H1 (cell line): ENCODE results near the gene ATR. TPM values are rescaled to one million over a fixed set of nuclear protein-coding genes. Genes with fewer than 3 reads are reported as not detected.

Experiments used
- CTCF ChIA-PET: fragments of 300-600 bp; sonication (Branson Sonifier 250); formaldehyde crosslinking; loops from one replicate; lab custom pipeline; 2021; ENCODE audit not compliant: partially characterized antibody; lab: Charles Lee
- POLR2A ChIA-PET: fragments of 300-600 bp; sonication (Branson Sonifier 250); formaldehyde crosslinking; loops from one replicate; lab custom pipeline; 2021; ENCODE audit warnings: inconsistent platforms; ENCODE audit not compliant: partially characterized antibody; lab: Charles Lee
- DNase-seq, 2 experiments: peaks; one replicate each; pipeline versions ENCODE4 v3.0.0 to v3.0.0-alpha.2; 2010 to 2022; ENCODE audit warnings: low spot score in 2 of 2, low read depth in 1 of 2, mixed read lengths in 1 of 2
- FAIRE-seq: peaks from 2 replicates; lab custom pipeline; 2011; peaks lifted over from hg19 to GRCh38; lab: Jason Lieb, UNC
- H2AFZ ChIP-seq: 2 replicates; pipeline ENCODE4 v1.8.1; 2012; ENCODE audit warnings: low read length, inconsistent platforms
- H2AK5ac ChIP-seq: 2 replicates; pipeline ENCODE4 v1.6.1; 2013; ENCODE audit warnings: low read depth, low read length
- H2BK120ac ChIP-seq: replicated peaks from 2 replicates; pipeline ENCODE3; 2013; ENCODE audit warnings: low read depth, low read length, inconsistent platforms
- H2BK12ac ChIP-seq: 2 replicates; pipeline ENCODE4 v1.6.1; 2013; ENCODE audit warnings: low read depth, low read length
- H2BK15ac ChIP-seq: 2 replicates; pipeline ENCODE4 v1.6.1; 2013; ENCODE audit warnings: low read length
- H2BK20ac ChIP-seq: 2 replicates; pipeline ENCODE4 v1.6.1; 2013; ENCODE audit warnings: low read length
- H2BK5ac ChIP-seq: 2 replicates; pipeline ENCODE4 v1.6.1; 2013; ENCODE audit warnings: low read depth, low read length
- H3K14ac ChIP-seq: 2 replicates; pipeline ENCODE4 v1.6.1; 2013; ENCODE audit warnings: inconsistent platforms; ENCODE audit not compliant: insufficient read length
- H3K18ac ChIP-seq: 2 replicates; pipeline ENCODE4 v1.6.1; 2013; ENCODE audit warnings: low read length; ENCODE audit errors: extremely low read depth
- H3K23ac ChIP-seq: 2 replicates; pipeline ENCODE4 v1.6.1; 2013; ENCODE audit warnings: inconsistent platforms; ENCODE audit not compliant: insufficient read length
- H3K23me2 ChIP-seq: 2 replicates; pipeline ENCODE4 v1.6.1; 2013; ENCODE audit warnings: low read depth, low read length
- H3K27ac ChIP-seq: 2 replicates; pipeline ENCODE4 v1.6.1; 2011; ENCODE audit warnings: low read depth, low read length, inconsistent platforms
- H3K27me3 ChIP-seq, 4 experiments: replicated peaks in 1 of 4; 1 replicate in 1 of 4; 2 replicates in 3 of 4; pipeline versions ENCODE4 v1.6.1 to v1.8.1; 2011 to 2013; ENCODE audit warnings: low read length in 3 of 4, mild to moderate bottlenecking in 3 of 4, inconsistent platforms in 2 of 4, mixed read lengths in 2 of 4, moderate library complexity in 1 of 4; ENCODE audit not compliant: control insufficient read depth in 3 of 4, insufficient read depth in 3 of 4; ENCODE audit errors: extremely low read depth in 1 of 4
- H3K36me3 ChIP-seq, 4 experiments: 2 replicates each; pipeline versions ENCODE4 v1.6.1 to v1.8.1; 2011 to 2013; ENCODE audit warnings: mild to moderate bottlenecking in 4 of 4, low read length in 3 of 4, moderate library complexity in 2 of 4, control low read depth in 1 of 4, inconsistent platforms in 1 of 4; ENCODE audit not compliant: insufficient read depth in 4 of 4, control insufficient read depth in 2 of 4
- H3K4ac ChIP-seq: replicated peaks from 2 replicates; pipeline ENCODE3; 2013; ENCODE audit warnings: low read length, low read depth, mixed read lengths, inconsistent platforms; ENCODE audit not compliant: insufficient read length
- H3K4me1 ChIP-seq, 4 experiments: replicated peaks in 1 of 4; 1 replicate in 1 of 4; 2 replicates in 3 of 4; pipeline versions ENCODE4 v1.6.1 to v1.8.1; 2011 to 2013; ENCODE audit warnings: low read length in 3 of 4, inconsistent platforms in 2 of 4, mixed read lengths in 1 of 4; ENCODE audit not compliant: insufficient read depth in 4 of 4, control insufficient read depth in 3 of 4
- H3K4me2 ChIP-seq, 2 experiments: 2 replicates each; pipeline versions ENCODE4 v1.6.1 to v1.8.1; 2011 to 2013; ENCODE audit warnings: low read depth in 2 of 2, low read length in 2 of 2, control low read depth in 1 of 2, inconsistent platforms in 1 of 2, mild to moderate bottlenecking in 1 of 2; ENCODE audit not compliant: insufficient read depth in 1 of 2
- H3K4me3 ChIP-seq, 4 experiments: fragments of 200-600, 300-600 bp in 1 of 4; sonication (generic), shearing (Covaris generic), sonication (Bioruptor Twin) in 1 of 4; 2 replicates each; pipeline versions ENCODE4 v1.5.1 to v1.8.1; 2011 to 2016; ENCODE audit warnings: low read length in 4 of 4, low read depth in 3 of 4, control low read depth in 2 of 4, inconsistent platforms in 2 of 4, mild to moderate bottlenecking in 2 of 4, mixed read lengths in 1 of 4, moderate library complexity in 1 of 4; ENCODE audit not compliant: insufficient read depth in 2 of 4; ENCODE audit errors: extremely low read depth in 1 of 4
- H3K56ac ChIP-seq: replicated peaks from 2 replicates; pipeline ENCODE3; 2013; ENCODE audit warnings: low read depth, mild to moderate bottlenecking, mixed read lengths, low read length, inconsistent platforms; ENCODE audit not compliant: insufficient read length
- H3K79me1 ChIP-seq: 2 replicates; pipeline ENCODE4 v1.6.1; 2013; ENCODE audit warnings: low read depth, low read length, control low read depth
- H3K79me2 ChIP-seq, 2 experiments: 2 replicates each; pipeline versions ENCODE4 v1.6.1 to v1.8.1; 2012 to 2013; ENCODE audit warnings: low read length in 2 of 2, mild to moderate bottlenecking in 2 of 2, inconsistent platforms in 1 of 2; ENCODE audit not compliant: insufficient read depth in 2 of 2, control insufficient read depth in 1 of 2
- H3K9ac ChIP-seq, 4 experiments: replicated peaks in 1 of 4; 1 replicate in 1 of 4; 2 replicates in 3 of 4; pipeline versions ENCODE4 v1.6.1 to v1.8.1; 2011 to 2013; ENCODE audit warnings: low read depth in 3 of 4, low read length in 3 of 4, control low read depth in 2 of 4, mild to moderate bottlenecking in 2 of 4, moderate library complexity in 2 of 4, inconsistent platforms in 1 of 4; ENCODE audit errors: extremely low read depth in 1 of 4
- H3K9me3 ChIP-seq, 2 experiments: 2 replicates each; pipeline versions ENCODE4 v1.6.1 to v1.8.1; 2012 to 2013; ENCODE audit warnings: mild to moderate bottlenecking in 2 of 2, moderate library complexity in 2 of 2, control low read depth in 1 of 2, inconsistent platforms in 1 of 2, low read depth in 1 of 2, low read length in 1 of 2, mixed read lengths in 1 of 2; ENCODE audit not compliant: insufficient read depth in 2 of 2
- H4K20me1 ChIP-seq, 2 experiments: replicated peaks in 1 of 2; 2 replicates each; pipeline versions ENCODE3 to v1.8.1; 2011 to 2013; ENCODE audit warnings: inconsistent platforms in 2 of 2, low read length in 2 of 2, mild to moderate bottlenecking in 1 of 2; ENCODE audit not compliant: insufficient read depth in 2 of 2, control insufficient read depth in 1 of 2
- H4K5ac ChIP-seq: 2 replicates; pipeline ENCODE4 v1.6.1; 2013; ENCODE audit warnings: low read length, low read depth, mixed read lengths, inconsistent platforms; ENCODE audit not compliant: insufficient read length
- H4K8ac ChIP-seq: 2 replicates; pipeline ENCODE4 v1.8.0; 2013; ENCODE audit warnings: mild to moderate bottlenecking, moderate library complexity, low read length, inconsistent platforms; ENCODE audit not compliant: insufficient read depth; ENCODE audit errors: extremely low read depth
- H4K91ac ChIP-seq: replicated peaks from 2 replicates; pipeline ENCODE3; 2013; ENCODE audit warnings: low read length, mixed read lengths, inconsistent platforms; ENCODE audit not compliant: insufficient read length
- RAD21 ChIP-seq, 2 experiments: IDR thresholded peaks in 1 of 2; conservative IDR thresholded peaks in 1 of 2; 2 replicates each; pipeline ENCODE4 v1.6.1; 2011; ENCODE audit warnings: low read depth in 2 of 2, low read length in 2 of 2, improper control_type of control experiment in 1 of 2, inconsistent platforms in 1 of 2, mild to moderate bottlenecking in 1 of 2, moderate library complexity in 1 of 2
- polyA plus RNA-seq, 7 experiments: library from polyadenylated mRNA; depleted of rRNA in 3 of 7; stranded (reverse) in 5 of 7; unstranded in 2 of 7; fragments of >200 nt in 5 of 7; fragments of 200-250 nt in 2 of 7; gene quantifications; 1 replicate in 5 of 7; 2 replicates in 1 of 7; 4 replicates in 1 of 7; pipeline versions ENCODE4 v1.2.1 to v1.2.3, GENCODE V29; 2011 to 2013; ENCODE audit warnings: missing spikeins in 2 of 7, mixed read lengths in 2 of 7
- total RNA-seq: library from RNA; stranded (reverse); fragmentation: NEBNext Ultra II Directional; extraction: Animal tissue kit (Norgen Biotek cat#: 25700); gene quantifications from 2 replicates; pipeline ENCODE4 v1.2.1, GENCODE V29; 2021
- TF ChIP-seq, protein P1 (sequence below), 3 experiments: IDR thresholded peaks; 1 replicate in 2 of 3; 2 replicates in 1 of 3; pipeline versions ENCODE4 v1.5.1 to v1.6.1; 2011; ENCODE audit warnings: low read length in 3 of 3, mild to moderate bottlenecking in 3 of 3, inconsistent platforms in 2 of 3, low read depth in 1 of 3, moderate library complexity in 1 of 3; ENCODE audit not compliant: insufficient read depth in 1 of 3; ENCODE audit errors: control extremely low read depth in 1 of 3

Gene ATR
- total and polyA plus RNA-seq, 2 of the 8 experiments (the other 6 are each of a cell fraction or from before 2014, with no cell fraction given) = 8.4 to 23.2 TPM

DNA sequence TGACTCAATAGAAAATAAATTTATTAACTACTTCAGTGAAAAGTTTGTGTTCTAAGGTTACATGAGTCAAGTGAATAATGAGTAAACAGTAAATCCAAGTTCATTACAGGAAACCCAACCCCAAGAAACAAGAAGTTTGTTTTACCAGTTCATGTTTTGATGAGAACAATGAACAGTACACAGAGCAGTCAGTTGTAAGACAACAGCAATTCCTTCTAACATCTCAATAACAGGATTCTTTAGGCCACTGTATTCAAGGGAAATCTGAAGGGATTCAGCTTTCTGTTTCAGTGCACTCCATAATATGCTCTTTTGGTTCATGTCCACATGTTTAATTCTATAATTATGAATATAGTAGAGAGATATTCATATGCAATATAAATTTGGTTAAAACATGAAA lies 18.4 kb downstream of the ATR start:
- no peak overlapping the region for H3K56ac ChIP-seq
- H2BK5ac ChIP-seq = no peak overlapping the region
- no peaks in the 10 kb centered on the region for H3K9me3 ChIP-seq
- no peak overlapping the region for H2BK15ac ChIP-seq
- FAIRE-seq = no peak
- H3K79me2 ChIP-seq = no peaks in the 10 kb centered on the region
- H4K8ac ChIP-seq = no peak overlapping the region
- no peak overlapping the region for H3K9ac ChIP-seq
- H4K5ac ChIP-seq = no peak overlapping the region
- H3K27ac ChIP-seq = no peak overlapping the region
- H3K14ac ChIP-seq = no peak overlapping the region
- no peak overlapping the region for H4K91ac ChIP-seq
- H2AFZ ChIP-seq = no peak overlapping the region
- H3K27me3 ChIP-seq = no peaks in the 10 kb centered on the region
- H2BK12ac ChIP-seq = no peak overlapping the region
- POLR2A ChIA-PET = no interaction called here
- peaks cover 2 to 30% (median 9%) of the 10 kb centered on the region in 4 experiments; a peak in 4 of 8 replicates for H3K36me3 ChIP-seq
- no peak overlapping the region for H3K23ac ChIP-seq
- DNase-seq = no peak
- H3K23me2 ChIP-seq = no peaks in the 10 kb centered on the region
- H3K18ac ChIP-seq = no peak overlapping the region
- H3K4ac ChIP-seq = no peak overlapping the region
- H4K20me1 ChIP-seq = no peaks in the 10 kb centered on the region
- H2BK20ac ChIP-seq = no peak overlapping the region
- no peak overlapping the region for H3K4me3 ChIP-seq
- H3K4me2 ChIP-seq = no peak overlapping the region
- H2AK5ac ChIP-seq = no peak overlapping the region
- CTCF ChIA-PET = interaction anchor here (1.1 kb wide), 1 partner anchor 69 kb away, joined by 4 read pairs; no protein-coding TSS in a partner anchor
- H2BK120ac ChIP-seq = no peak overlapping the region
- no peaks in the 10 kb centered on the region for H3K79me1 ChIP-seq
- H3K4me1 ChIP-seq = no peaks in the 10 kb centered on the region
- TF ChIP-seq, protein P1, sequence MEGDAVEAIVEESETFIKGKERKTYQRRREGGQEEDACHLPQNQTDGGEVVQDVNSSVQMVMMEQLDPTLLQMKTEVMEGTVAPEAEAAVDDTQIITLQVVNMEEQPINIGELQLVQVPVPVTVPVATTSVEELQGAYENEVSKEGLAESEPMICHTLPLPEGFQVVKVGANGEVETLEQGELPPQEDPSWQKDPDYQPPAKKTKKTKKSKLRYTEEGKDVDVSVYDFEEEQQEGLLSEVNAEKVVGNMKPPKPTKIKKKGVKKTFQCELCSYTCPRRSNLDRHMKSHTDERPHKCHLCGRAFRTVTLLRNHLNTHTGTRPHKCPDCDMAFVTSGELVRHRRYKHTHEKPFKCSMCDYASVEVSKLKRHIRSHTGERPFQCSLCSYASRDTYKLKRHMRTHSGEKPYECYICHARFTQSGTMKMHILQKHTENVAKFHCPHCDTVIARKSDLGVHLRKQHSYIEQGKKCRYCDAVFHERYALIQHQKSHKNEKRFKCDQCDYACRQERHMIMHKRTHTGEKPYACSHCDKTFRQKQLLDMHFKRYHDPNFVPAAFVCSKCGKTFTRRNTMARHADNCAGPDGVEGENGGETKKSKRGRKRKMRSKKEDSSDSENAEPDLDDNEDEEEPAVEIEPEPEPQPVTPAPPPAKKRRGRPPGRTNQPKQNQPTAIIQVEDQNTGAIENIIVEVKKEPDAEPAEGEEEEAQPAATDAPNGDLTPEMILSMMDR (IDR thresholded peaks at IDR 0.05; ENCODE audit: control extremely low read depth in 1 of 3, insufficient read depth in 1 of 3, low read depth in 1 of 3, low read length in 3 of 3) = no peak
- TF ChIP-seq RAD21 (IDR thresholded peaks at IDR 0.05 in 1 of 2, conservative IDR thresholded peaks at IDR 0.05 in 1 of 2; ENCODE audit: low read depth in 2 of 2, low read length in 2 of 2) = no peak
